Ovary (tissue), 3 donors: ENCODE measurements around the gene R3HCC1L.

Source experiments
- EP300 ChIP-seq: sonication (generic); formaldehyde crosslinking; IDR thresholded peaks from one replicate; pipeline ENCODE4 v1.6.1; 2017; ENCODE audit warnings: antibody characterized with exemption
- POLR2A ChIP-seq: fragments of 450-650 bp; IDR thresholded peaks from one replicate; pipeline ENCODE4 v1.6.1; 2017; ENCODE audit warnings: antibody characterized with exemption, mild to moderate bottlenecking, moderate library complexity
- TF ChIP-seq, protein P1 (sequence below), 3 donors: fragments of 450-650 bp in 2 of 3; fragments of 200-600 bp in 1 of 3; IDR thresholded peaks; one replicate each; pipeline versions ENCODE4 v1.5.1 to v1.8.0; 2016 to 2022; ENCODE audit warnings: antibody characterized with exemption in 3 of 3, mild to moderate bottlenecking in 1 of 3
- donor health status: DM: no; HTN: no; CAD: no.

DNA sequence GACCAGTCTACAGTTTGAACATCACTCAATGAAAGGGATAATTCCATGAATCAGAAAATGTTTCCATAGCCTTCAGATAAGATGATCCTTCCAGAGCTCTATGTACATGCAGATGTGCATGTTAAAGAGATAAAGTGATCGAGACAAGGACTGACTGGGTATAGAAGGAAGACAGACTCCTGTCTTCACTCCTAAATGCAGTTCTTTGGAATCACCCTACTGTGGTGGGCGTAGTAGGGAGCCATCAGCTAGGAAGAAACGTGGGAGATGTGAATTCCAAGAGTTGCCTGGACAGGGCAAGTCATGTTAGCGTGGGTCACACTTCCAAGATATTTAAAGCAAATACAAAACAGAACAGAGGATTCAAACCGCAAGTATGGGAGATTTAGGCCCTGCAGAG is 109.7 kb downstream of the R3HCC1L start:
- TF ChIP-seq, protein P1, sequence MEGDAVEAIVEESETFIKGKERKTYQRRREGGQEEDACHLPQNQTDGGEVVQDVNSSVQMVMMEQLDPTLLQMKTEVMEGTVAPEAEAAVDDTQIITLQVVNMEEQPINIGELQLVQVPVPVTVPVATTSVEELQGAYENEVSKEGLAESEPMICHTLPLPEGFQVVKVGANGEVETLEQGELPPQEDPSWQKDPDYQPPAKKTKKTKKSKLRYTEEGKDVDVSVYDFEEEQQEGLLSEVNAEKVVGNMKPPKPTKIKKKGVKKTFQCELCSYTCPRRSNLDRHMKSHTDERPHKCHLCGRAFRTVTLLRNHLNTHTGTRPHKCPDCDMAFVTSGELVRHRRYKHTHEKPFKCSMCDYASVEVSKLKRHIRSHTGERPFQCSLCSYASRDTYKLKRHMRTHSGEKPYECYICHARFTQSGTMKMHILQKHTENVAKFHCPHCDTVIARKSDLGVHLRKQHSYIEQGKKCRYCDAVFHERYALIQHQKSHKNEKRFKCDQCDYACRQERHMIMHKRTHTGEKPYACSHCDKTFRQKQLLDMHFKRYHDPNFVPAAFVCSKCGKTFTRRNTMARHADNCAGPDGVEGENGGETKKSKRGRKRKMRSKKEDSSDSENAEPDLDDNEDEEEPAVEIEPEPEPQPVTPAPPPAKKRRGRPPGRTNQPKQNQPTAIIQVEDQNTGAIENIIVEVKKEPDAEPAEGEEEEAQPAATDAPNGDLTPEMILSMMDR (IDR thresholded peaks at IDR 0.05), result no peak
- no peak for TF ChIP-seq POLR2A
- no peak for TF ChIP-seq EP300
